ENCODE results near the gene VANGL2.

VANGL2 gene

DNA sequence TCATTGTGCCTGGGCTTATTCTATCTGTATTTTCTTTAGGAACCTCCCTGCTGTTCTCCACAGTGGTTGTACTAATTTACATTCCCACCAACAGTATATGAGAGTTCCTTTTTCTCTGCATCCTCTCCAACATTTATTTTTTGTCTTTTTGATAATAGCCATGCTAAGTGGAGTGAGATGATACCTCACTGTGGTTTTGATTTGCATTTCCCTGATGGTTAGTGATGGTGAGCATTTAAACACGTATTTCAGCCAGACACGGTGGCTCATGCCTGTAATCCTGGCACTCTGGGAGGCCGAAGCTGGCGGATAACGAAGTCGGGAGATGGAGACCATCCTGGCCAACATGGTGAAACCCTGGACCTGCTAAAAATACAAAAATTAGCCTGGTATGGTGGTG lies 64.8 kb downstream of the VANGL2 start:
- FAIRE-seq, result no peak

DNA sequence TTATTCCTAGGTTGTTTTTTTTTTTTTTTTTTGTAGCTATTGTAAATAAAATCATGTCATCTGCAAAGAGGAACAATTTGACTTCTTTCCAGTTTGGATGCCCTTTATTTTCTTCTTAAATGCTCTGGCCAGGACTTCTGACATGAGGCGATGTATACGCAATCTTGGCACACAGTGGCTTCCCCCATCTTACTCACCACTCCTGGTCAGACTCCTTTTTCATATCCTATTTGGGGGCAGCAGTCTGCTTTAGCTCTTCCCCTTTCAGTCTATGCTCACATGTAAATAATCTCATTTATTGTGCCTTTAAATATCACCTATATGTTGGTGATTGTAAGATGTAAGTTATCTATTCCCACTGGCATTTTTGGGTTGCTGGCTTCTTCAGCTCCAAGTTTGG lies 66.6 kb downstream of the VANGL2 start:
- FAIRE-seq, result no peak

DNA sequence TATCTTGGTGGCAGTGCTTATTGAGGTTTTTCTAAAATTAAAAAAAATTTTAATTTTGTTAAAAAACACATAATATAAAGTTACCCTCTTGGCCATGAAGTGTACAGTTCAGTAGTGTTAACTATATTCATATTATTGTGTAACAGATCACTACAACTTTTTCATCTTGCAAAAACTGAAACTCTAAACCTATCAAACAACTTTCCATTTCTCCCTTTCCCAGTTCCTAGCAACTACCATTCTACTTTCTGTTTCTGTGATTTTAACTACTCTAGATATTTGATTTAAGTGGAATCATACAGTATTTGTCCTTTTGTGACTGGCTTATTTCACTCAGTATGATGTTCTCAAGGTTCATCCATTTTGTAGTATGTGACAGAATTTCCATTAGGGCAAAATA lies 67.2 kb downstream of the VANGL2 start:
- no peak for FAIRE-seq

DNA sequence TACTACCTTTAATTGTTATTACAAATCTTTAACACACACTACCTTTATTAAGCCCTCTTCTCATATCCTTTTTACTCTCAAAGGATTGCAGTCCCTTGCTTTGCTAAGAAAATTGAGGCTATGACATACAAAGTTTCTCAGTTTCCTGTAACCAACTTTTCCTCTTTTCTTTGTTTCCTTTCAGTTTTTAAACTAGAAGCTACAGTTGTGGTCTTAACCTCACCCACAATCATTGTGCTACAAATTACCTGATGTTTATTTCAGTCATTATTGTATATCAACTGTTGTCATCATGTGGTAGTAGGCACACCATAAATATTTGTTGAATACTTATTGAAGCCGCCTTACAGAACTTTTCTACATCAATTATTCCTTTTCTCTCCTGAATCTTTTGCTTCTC lies 70.9 kb downstream of the VANGL2 start:
- FAIRE-seq, result no peak

DNA sequence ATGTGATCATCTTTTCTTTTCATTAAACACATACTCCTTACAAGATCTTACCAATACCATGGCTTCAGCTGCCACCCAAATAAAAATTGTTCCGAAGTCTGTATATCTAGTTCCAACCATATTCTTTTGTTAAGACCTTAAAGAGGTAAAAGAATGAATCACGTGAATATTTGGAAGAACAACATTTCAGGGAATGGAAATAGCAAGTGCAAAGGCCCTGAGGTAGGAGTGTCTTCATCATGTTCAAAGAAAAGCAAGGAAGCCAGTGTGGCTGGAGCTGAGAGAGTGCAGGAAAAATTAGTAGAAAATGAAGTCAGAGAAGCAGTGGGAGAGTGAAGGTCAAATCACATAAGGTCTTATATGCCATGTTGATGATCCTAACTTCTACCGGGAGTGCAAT lies 71.7 kb downstream of the VANGL2 start:
- FAIRE-seq, result no peak

DNA sequence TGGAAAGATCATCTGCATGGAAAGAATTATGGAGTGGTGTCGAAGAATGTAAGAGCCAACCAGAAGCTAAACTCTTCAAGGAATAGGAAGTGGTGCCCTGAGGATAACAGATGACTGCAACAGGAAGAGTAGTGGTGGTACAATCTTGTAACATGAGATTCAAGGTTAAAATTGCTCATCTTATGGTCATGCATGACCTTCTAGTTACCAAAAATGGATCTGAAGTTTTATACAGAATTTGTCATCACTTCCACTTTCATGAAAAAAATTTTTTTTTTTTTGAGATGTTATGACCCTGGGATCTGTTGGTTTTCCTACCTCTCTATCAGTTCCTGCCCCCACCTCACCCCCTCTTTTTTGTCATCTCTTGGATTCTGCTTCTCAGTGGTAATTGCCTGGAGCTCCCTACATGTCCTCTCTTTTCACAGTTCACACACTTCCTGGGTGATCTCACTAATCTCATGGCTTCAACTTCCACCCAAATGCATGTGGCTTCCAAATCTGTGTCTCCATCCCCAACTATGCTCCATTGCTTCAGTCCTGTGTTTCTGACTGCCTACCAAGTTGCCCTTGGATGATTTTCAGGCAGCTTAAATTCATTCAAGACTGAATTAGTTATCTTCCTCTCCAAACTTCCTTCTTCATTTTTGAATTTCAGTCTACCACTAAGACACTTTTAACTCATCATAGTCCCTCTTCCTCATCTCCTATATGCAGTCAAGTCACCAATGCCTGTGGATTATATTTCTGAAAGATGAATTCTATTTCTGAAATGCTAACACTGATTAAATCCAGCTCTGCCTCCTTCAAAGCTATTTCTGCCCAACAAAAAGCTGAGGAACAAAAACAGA lies 74.3 kb downstream of the VANGL2 start:
- no peak for FAIRE-seq
